ENCODE data around the gene CUX1.
"Not testable (repeated sequence)": the region's sequence is repeated elsewhere in the genome, so short reads cannot be mapped to it uniquely, and the experiment has no call there.

Gene CUX1

DNA sequence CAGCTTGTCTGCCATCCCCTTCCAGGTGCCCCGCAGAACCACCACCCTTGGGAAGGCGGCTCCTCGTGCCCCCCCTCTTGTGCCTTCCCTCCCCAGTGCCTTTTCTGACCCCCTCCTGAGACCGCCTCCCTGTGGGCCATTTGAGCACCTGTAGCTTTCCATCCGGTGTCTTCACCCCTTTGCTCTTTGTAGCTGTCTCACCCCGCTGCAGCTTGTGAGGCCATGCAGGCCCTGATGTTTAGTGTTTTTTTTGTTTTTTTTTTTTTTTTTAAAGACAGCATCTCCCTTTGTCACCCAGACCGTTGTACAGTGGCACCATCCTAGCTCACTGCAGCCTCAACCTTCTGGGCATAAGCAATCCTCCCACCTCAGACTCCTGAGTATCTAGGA is 52.5 kb downstream of the CUX1 start:
- DNase-seq (ENCODE audit: low spot score), result no peak

DNA sequence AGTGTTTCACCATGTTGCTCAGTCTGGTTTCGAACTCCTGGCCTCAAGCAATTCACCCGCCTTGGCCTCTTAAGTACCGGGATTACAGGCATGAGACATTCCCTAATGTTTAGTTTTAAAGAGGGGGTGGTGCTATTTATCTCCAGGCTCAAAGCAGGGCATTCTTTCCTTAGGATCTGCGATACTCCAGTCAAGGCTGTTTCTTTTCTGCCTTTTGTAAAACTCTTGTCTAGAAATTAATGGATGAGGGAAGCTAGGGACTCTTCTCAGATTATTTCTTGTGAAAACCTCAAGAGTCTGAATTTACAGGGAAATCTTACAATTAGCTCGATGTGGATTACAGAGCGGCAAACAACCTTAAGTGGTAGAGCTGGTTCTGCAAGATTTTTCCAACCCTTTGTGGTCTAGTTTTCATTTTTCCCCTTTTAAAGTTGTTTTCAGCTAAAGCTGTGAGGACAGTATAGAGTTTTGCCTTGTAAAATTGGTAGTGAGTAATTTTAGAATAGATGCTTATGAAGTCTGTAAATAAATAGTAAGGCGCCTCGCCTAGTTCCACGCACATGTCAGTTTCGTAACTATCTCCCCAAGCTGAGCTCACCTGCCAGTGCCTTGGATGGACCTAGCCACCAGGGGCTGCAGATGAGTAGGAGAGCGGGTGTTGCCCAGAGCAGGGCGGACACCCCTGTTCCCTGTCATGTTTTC is 53.1 kb downstream of the CUX1 start:
- DNase-seq (ENCODE audit: low spot score), result no peak

DNA sequence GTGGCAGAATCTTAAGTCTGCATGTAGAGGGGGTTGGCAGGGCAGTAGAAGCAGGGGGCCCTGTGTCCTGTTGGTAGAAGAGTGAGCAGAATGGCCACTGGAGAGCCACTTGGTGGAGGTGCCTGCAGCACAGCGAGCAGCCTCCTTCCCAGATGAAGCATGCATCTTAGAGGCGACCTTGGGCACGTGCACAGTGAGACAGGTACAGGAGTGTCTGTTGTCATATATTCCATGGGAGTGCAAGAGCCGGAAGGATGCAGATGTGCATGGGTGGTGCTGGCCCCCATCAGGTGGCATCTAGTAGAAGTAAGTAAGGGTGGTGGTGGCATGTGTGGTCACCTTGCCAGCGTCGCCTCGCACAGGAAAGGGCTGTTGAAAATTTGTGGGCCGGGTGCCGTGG is 53.9 kb downstream of the CUX1 start:
- no peak for DNase-seq (ENCODE audit: low spot score)

DNA sequence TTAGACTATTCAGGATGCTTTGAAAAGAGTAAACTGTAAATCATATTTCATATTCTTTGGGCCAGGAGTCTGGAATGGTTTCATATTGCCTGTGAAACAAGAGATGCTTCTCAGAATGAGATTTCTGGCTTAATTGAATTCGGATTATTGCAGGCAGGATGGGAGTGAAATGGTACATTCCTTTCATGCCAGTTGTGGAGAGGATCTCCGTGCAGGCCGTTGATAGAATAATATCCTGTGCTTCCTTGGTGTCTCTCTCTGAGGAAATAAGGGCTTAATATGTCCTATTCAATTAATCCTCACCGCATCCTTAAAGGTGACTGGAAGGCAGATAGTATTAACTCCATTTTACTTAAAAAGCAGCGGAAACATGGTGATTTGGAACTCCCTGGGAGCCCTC is 56.6 kb downstream of the CUX1 start:
- DNase-seq (ENCODE audit: low spot score), result no peak

DNA sequence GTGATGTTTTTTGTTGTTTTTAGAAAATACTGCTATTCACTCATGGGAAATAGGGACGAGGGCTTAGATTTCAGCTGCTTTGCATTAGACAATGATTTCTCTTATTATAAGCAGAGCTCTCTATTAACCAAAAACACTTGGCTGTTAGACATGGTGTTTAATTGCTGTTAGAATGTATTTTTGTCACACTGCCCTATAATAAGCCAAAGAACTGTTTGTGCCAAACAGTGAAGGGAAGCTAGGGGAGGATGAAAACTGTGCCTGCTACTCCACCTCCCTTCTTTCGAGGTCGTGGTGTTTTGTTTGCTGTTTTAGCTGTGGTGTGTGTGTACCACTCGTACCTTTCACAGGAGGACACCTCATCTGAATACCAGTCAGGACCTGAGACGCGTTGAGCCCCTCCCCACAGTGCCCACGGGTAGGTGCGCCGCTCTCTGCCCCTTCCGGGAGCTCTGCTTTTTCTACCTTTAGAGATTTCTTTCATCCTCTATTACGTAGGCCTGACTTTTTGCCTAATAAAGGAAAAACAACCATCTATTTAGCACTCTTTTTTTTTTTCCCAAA is 57.9 kb downstream of the CUX1 start:
- DNase-seq (ENCODE audit: low spot score), result no peak

DNA sequence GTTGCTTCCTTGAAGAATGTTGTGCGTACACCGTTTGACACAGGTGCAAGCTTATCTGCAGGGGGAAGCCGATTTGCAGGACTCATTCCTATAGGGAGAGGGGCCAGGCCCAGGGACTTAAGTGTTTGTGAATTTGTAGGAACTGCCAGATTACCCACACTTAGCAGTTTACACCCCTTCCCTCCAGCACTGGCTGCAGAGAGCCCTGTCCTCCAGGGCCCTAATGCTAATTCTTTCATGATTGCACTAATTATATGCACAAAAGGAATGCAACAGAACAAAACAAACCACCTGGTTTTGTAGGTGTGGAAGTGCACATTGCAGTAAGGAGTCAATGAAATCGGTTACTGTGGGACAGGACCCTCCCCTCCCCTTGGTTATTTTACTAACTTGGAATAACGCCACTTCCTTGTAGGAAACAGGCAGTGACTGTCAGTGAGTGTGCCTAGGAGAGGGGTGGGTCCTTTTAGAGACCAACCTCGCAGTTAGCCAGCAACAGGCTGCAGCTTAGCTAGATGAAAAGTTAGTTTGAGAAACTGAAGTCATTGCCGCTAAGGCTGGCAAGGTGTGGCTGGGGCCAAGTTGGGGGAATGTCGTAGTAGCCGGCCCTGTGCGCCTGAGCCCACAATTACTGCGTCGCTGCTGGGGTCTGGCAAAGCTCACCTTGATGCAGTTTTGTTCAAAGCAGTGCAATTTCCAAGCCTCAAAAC is 60.6 kb downstream of the CUX1 start:
- no peak for DNase-seq (ENCODE audit: low spot score)

DNA sequence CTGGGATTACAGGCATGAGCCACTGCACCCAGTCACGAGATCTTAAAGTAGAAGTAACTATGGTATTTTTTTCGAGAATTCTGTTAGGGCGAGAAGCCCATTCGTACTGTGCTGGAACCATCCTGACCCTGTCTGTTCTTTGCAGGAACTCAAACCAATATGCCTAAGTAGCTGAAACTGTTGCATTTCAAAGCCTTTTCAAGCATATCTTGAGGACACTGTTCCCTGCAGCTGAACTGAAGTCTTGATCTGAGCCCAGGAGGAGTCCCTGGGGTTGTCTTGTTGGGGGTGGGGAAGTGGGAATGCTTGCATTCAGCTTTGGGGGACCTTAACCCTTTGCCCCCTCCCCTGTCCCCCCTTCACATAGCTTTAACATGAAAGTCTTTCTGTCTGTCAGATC is 61.5 kb downstream of the CUX1 start:
- no peak for DNase-seq (ENCODE audit: low spot score)

DNA sequence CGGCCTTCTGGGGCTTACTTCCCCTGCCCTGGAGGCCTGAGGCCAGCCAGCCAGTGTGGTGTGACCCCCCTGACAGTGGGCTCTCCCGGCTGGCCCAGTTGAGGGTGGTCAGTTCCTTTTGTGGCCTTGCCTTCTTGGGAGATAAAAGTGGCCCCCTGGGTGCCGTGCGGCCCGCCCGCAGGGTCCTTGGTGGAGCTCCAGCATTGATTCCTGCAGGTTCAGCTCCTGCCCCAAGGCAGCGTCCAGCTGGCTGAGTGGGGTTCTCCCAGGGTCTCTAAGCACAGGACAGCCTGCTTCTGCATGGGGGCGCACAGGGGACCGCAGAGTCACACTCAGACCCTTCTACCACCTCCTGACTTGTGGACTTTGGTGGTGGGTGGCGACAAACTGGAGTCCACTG is 62.1 kb downstream of the CUX1 start:
- DNase-seq (ENCODE audit: low spot score), result no peak

DNA sequence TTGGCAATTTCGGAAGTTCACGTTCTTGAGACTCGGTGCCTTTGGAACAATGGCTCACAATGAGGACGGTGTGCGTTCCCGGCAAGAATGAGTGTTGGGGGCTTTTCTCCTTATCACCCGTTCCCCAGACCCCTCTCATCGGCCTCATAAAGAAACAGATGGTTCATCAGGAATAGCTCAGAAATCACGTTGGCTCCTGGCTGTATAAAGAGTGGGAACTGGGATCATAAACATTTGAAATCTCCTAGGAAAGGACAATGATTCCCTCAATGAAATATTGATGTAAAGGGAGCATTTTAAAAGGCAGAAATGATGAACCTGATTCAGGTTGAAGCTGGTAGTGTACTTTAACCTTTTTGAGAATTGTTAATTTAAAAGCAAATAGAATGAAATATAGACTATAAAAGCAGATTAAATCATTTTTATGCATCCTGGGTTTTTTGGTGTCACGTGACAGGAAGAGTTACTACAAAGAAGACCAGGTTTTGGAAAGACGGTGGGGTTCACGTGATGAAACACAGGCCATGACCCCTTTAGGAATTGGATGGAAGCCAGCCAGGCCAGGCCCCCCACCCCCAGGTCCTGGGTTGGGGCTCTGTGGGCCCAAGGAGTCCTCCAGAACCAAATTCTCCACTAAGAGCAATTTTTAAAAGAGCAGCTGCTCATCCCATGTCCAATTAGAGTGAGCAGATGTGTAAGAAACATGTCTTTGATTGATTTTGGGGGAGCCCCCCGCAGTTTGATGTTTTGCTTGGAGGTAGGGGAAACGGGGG is 63.0 kb downstream of the CUX1 start:
- DNase-seq (ENCODE audit: low spot score), result no peak

DNA sequence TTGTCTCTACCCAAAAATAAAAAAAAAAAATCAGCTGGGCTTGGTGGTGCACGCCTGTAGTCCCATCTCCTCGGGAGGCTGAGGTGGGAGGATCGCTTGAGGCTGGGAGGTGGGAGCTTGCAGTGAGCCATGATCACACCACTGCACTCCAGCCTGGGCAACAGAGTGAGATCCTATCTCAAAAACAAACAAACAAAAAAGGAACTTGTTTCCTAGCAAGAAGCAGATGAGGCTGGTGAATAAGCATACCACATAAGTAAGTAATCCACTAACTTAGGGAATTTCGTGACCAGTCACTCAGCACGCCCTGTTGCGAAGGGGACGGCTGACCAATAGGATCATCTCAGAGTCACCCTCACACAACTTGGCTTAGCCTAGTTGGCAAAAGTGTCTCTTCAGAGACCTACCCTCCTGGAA is 64.6 kb downstream of the CUX1 start:
- no peak for DNase-seq (ENCODE audit: low spot score)

DNA sequence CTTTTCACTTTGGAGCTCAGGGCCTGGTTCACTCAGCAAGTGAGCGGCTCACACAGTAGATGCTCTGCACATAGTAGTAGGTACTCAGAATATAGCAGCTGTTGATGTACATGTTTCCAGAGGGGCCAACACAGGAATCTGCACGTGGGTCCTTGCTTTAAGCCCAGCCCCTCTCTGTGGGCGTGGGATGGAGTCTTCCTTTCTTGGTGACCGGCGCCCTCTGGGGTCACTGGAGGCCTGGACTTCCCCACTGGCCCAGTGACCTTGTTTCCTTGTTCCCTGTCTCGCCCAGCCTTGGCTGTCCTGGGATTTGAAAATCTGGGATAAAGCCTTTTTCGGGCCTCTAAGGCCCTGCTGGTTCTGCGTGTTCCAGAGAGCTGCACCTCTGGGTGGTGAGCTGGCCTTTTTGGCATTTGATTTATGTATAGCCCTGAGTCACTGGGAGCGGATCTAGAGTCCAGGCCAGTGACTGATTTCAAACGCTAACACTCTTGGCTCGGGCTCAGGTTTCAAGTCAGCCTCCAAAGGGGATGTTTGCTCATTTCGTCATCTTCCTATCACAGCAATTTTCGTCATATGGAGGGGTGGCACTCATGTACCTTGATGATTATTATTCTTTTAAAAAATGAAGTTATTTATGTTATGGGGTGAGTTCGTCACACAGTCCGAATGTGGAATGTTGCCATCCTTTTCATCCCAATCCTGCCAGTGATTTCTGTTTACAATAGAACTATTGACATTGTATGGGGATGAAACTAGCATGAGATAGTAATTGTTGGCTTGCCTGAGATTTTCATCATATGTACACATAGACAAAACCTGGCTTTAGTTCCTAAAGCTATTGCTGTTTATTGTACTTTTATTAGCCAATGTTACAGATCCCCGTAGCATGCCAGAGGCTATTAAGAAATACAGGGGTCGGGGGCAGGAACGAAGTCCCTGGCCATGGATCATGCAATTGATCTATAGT is 65.5 kb downstream of the CUX1 start:
- DNase-seq (ENCODE audit: low spot score), result no peak

DNA sequence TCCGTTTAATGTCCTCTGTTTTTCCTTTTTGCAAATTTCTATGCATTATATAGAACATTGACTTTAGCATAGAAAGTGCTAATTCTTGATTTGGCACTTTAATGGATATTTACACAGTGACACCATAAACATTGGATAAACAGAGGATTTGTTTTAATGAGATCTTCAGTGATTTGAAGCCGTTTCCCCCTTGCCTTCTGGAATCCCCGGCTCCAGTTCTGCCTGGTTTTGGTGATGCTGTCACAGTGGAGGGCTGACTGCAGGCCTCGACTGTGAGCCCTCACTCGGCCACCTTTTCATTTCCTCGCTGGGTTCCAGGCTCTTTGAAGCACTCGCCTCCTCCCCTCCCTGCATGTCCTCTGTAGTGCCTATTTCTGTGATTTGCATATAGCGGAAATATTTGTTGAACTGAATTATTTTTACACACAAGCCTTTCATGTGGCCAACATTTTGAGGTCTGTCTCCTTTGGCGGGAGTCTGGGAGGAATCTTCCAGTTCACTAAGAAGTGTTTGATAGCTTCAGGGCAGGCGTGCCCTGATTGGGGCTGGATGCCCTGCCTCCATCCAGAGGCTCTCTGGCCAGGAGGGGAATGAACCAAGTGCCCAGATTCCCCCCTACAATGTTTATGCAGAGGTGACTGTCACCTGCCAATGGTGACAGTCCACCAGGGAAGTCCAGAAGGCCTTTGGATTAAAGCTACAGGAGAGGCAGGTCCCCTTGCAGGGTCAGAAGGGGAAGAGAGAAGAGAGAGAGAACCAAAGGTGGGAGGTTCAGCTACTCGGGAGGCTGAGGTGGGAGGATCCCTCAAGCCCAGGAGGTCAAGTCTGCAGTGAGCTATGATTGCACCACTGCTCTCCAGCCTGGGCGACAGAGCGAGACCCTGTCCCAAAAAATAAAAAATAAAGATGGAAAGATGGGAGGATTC is 67.5 kb downstream of the CUX1 start:
- peak; percentile 1 for DNase-seq (ENCODE audit: low spot score)

DNA sequence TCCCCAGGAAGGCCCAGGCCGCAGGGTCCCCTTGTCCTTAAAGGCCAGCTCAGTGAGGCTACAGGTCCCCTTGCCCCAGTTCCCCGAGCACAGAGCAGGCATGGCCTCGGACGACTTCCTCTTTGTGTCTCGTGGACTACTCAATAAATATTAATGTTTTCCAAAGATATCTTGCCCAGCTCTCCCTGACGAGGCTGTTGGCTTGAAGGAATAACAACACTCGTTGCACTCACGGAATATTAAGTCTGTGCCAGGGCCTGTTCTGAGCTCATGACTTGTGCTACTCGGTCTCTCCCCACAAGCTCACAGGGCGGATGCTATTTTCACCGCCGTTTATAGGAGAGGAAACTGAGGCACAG is 68.2 kb downstream of the CUX1 start:
- DNase-seq (ENCODE audit: low spot score), result no peak

DNA sequence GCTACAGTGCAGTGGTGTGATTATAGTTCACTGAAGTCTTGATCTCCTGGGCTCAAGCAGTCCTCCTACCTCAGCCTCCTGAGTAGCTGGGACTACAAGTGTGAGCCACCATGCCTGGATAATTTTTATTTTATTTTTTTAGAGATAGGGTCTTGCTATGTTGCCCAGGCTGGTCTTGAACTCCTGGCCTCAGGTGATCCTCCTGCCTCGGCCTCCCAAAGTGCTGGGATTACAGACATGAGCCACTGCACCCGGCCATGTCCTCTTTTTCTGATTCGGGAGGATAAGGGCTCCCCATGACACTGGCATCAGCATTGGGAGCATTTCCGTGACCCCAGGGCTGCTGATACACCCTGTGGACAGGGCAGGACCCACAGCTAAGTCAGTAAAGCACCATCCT is 69.9 kb downstream of the CUX1 start:
- not testable (repeated sequence) for DNase-seq (ENCODE audit: low spot score)

DNA sequence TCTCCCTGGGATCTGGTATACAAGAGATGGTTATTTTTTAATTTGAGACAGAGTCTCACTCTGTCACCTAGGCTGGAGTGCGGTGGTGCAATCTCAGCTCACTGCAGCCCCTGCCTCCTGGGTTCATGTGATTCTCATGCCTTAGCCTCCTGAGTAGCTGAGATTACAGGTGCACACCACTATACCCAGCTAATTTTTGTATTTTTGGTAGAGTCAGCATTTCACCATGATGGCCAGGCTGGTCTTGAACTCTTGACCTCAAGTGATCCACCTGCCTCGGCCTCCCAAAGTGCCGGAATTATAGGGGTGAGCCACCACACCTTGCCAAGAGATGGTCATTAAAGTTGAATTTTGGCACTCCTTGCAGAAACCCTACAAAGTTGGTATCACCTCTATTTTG is 71.1 kb downstream of the CUX1 start:
- not testable (repeated sequence) for DNase-seq (ENCODE audit: low spot score)

DNA sequence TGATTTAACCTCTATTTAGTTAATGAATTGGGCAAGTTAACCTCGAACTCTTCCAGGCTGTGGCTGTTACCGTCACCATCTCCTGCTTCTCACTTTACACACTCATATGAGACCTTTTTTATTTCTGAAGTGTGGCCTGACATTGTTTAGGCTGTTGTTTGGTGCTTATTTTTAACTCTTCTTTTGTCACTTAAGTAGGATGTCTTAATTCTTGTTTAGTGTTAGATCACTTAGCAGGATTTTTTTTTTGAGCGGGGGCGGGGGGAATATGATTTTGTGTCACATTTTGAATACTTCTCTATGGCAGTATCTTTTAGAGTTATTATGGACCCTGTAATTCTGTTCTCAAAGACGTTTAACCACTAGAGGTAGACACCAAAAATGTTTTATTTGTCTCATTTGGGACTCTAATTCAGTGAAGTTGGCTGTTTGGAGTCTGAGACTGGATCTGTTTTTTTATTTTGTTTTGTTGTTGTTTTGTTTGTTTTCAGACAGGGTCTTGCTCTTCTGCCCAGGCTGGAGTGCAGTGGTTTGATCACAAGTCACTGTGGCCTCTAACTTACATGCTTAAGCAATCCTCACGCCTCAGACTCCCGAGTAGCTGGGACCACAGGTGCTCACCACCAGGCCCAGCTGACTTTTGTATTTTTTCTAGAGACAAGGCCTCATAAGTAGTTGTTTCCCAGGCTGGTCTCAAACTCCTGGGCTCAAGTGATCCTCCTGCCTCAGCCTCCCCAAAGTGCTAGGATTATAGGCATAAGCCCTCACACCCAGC is 73.5 kb downstream of the CUX1 start:
- DNase-seq (ENCODE audit: low spot score), result no peak

DNA sequence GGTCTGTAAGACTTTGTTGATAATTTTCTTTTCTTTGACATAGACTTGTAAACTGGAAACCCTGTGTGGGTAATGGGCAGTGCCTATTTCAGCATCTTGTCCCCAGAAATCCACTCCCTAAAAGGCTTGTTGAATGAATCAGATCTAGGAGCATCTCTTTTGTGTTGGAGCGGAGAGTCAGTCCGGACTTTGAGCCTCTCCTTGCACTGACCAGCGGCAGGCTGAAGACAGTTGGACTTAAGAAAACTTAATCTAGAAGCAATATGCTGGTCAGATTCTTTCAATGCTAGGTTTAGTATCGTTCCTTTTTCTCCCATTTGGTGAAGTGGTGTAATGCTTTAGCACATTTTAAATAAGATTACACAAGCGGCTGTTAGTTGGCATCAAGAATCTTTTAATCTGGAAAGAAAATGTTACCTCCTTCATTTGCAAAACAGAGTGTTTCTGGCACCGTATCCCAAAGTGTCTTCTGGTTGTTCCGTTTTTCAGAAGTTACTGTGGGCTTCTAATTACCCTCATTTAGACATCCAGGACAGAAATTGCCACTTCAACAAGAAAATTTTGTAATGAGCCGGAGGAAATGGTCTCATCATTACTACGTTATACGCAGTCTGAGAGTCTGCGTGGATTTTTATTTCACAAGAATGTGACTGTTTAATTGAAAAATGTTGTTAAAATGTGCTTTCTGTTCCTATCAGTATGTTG is 74.7 kb downstream of the CUX1 start:
- no peak for DNase-seq (ENCODE audit: low spot score)

DNA sequence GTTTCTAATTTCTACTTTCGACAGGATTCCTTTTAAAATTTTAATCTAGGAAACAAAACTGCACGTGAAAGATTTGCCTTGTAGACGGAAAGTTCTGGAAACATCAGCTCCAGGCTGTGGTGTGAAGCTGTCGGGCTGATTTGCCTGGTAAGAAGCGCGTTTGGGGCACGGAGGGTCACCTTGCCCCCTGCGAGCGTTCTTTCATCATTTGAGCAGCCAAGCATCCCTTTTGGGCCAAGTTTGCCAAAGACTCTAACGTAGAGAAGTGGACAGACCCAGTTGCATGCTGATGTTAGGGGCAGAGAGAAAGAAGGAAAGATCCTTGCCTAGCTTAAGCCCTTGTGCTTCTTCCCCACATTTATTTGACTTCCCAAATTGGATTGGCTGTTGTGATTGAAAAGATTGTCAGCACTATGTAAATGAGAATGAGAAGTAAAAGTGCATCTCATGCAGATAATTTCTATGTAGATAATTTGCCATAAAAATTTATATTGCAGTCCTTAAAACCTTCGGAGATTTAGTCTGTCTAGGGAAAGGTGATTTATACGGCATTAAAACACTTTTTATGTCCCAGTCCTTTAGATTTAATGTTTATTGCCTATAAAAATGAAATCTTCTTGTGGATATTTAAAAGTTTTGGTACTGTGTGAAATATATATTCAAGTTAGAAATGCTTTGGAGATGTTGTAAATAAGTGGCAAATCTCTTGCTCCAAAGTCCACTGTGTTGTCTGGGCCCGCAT is 76.1 kb downstream of the CUX1 start:
- no peak for DNase-seq (ENCODE audit: low spot score)
